GM18508 (cell line): ENCODE measurements around the gene FLT4.
"Not testable (repeated sequence)": the region's sequence is repeated elsewhere in the genome, so short reads cannot be mapped to it uniquely, and the experiment has no call there.

Experiments used
- ATAC-seq: cut with Tn5 transposase; IDR thresholded peaks from one replicate; pipeline ENCODE4 v1.9.1; 2021; ENCODE audit warnings: moderate number of reproducible peaks; ENCODE audit not compliant: insufficient read depth, unreplicated experiment

FLT4 gene

DNA sequence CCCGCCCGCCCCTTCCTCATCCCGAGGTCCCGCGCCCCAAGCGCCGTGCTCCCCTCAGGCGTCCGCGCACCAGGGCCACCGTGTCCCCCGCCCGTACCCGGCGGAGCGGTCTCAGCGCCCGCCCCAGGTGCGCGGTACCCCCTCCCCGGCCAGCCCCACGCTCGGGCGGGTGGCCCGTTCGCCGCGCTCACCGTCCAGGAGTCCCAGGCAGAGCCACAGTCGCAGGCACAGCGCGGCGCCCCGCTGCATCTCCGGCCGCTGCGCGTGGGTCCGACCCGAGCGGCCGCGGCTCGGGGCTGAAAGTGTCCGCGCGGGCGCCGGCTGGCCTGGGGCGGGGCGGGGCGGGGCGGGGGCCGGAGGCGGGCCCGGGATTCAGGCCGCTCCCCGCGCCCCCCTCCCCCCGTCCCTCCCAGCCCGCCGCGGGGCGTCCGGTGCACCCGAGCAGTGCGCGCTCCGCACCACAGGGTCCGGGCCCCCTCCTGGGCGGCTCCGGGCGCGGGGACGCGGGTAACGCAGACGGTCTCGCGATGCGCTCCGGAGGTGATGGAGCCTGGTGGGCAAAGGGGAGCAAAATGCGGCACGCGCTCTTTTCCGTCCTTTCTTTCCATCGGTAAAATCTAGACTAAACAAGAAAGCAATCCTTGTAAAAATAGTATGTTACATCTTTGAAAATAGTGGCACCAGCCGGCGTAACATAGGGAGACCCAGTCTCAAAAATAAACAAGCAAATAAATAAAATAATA lies at the start of gene FLT4:
TSS of gene FLT4 (minus strand) at position 304 of the 743 bp plus-strand sequence. CDS start at position 249, 55 bp downstream.
- ATAC-seq = no peak

- no peak for ATAC-seq
Measured at GRCh38 chr5:180699042-180699441, 49.6 kb upstream of the FLT4 start.

- ATAC-seq = no peak
Measured at GRCh38 chr5:180696116-180696515, 46.7 kb upstream of the FLT4 start.

- no peak for ATAC-seq
Measured at GRCh38 chr5:180692429-180692828, 43.0 kb upstream of the FLT4 start.

GRCh38 chr5:180691046-180691445 lies 41.6 kb upstream of the FLT4 start:
- ATAC-seq = no peak

DNA sequence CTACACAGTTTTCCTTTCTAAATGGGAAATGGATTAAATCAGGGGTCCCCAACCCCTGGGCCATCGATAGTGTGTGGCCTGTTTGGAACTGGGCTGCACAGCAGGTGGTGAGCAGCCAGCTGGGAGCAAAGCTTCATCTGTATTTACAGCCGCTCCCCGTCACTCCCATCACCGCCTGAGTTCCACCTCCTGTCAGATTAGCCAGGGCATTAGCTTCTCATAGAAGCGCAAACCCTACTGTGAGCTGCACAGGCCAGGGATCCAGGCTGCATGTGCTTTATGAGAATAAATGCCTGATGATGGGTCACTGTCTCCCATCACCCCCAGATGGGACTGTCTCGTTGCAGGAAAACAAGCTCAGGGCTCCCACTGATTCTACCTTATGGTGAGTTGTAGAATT lies 41.2 kb upstream of the FLT4 start:
- ATAC-seq = no peak

DNA sequence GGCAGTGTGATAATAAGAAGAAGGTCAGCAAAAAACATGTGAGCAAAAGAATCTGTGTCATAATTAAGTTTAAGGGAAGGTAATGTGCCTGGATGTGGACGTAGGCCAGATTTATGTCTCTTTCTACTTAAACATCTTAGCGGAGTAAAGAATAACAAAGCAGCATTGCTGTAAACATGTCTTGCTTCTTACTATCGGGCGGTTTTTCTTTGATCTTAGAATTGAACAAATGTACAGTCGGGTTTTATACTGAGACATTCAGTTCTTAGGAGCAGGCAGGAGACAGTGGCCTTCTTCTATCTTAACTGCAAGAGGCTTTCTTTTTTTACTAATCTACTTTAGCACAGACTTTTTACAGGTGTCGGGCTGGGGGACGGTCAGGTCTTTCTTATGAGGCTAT lies 40.4 kb upstream of the FLT4 start:
- no peak for ATAC-seq

GRCh38 chr5:180689071-180689694 lies 39.8 kb upstream of the FLT4 start:
- ATAC-seq = no peak

DNA sequence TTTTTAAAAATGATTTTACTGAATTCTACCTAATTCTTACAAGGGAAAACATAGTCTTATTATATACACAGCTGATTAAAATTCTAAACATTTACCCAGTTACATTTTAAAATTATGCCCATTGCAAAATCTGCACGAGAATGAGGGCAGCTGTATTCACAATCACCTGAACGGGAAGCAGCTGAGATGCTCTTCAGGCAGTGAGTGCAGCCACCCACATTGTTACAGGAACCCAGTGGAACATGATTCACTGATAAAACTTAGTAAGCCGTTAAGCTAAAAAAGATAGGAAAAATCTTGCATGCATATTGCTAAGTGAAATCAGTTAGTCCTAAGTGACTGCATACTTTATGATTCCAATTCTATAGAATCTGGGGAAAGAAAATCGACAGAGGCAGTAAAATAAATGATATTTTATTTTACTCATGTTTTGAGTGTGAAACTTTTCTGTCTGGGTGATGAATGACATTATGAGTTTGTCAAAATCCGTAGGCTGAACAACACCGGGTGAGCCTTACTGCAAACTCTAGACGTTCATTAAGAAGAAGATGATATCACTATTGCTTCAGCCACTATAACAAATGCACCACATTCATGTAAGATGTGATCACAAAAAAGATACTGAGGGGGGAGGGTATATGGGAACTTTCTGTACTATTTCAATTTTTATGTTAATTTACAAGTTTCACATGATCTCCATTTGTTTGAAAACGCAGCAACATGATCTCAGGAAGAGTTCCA lies 39.1 kb upstream of the FLT4 start:
- ATAC-seq = no peak

- ATAC-seq = not testable (repeated sequence)
Measured at GRCh38 chr5:180686799-180687198, 37.4 kb upstream of the FLT4 start.

DNA sequence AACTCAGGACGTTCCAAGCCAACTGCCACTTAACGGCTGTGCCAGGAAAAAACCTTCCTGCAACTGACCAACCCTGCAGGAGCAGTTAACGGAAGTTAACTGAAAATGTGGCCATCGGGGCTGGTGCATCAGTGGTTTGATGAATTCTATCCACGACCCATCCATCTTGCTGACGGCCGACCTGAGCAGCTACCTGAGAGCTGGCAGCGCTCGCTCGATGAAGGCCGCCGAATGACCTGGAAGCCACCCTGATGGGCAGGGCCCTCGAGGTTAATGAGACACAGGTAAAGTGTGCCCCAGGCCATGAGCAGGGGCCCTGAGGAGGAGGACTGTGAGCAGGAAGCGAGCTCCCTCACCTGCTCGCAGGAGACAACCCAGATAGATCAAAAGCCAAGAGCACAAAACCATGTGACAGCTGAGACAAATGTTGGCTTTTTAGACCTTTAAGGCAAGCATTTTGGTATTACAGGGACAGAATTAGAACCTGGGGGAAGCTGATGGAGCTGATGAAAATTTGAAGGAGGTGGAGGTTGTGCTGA lies 35.3 kb upstream of the FLT4 start:
- no peak for ATAC-seq

DNA sequence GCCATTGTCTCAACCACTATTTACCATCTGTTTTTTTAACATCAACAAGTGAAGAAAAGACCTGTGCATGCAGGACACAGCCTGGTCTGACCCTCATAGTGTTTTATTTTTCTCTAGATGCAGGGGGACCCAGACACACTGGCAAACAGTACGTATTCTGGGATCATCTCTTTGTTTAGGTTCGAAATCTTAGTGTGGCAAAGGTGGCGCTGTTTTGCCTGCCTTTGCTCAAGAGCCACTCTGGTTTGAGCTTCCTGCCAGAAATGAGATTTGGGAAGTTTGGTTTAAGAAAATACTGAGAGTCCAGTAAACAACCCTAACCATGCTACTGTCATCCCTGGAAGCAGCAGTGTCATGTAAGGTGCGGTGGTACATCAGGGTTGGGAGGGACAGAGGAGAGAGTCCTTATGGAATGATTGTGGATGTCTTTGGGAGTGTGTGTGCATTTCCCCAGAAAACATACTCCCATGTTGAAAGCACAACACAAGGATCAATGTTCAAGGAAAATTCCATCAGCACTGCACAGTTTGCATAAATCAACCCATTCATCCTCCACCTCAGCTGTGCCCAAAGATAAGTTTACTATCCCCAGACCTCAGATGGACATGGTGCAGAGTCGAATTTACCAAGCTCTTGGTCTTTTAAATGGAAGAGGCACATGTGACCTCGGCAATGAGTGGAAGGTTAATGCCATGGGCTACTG lies 34.0 kb upstream of the FLT4 start:
- ATAC-seq = no peak

GRCh38 chr5:180682560-180682959 lies 33.2 kb upstream of the FLT4 start:
- ATAC-seq = no peak

DNA sequence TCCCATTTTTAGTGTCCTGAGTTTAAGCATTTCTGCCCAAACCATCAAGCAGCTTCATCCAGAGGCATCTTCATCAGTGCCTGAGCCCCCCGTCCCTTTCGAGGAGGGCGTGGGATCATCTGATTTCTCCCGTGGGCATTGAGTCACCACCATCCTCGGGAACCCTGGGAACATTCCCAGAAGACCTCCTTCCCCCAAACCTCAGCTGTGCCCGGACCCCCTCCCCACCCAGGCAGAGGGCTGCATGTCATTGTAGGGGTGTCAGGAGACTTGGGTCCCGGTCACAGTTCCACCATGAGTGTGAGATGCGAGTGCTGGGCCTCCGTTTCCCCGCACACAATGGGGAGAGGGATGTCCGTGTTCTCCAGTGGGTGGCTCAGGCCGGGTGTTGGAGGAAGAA lies 32.6 kb upstream of the FLT4 start:
- not testable (repeated sequence) for ATAC-seq

DNA sequence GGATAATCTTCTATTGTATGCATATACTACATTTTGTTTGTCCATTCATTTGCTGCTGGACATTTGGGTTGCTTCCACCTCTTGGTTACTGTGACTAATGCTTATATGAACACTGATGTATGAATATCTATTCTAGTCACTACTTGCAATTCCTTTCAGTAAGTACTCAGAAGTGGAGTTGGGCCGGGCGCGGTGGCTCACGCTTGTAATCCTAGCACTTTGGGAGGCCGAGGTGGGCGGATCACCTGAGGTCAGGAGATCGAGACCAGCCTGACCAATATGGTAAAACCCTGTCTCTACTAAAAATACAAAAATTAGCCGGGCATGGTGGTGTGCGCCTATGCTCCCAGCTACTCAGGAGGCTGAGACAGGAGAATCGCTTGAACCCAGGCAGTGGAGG lies 28.9 kb upstream of the FLT4 start:
- not testable (repeated sequence) for ATAC-seq

- ATAC-seq = no peak
Measured at GRCh38 chr5:180675036-180675635, 25.7 kb upstream of the FLT4 start.

GRCh38 chr5:180674090-180674475 lies 24.7 kb upstream of the FLT4 start:
- not testable (repeated sequence) for ATAC-seq

GRCh38 chr5:180673371-180674089 lies 24.1 kb upstream of the FLT4 start:
- no peak for ATAC-seq

DNA sequence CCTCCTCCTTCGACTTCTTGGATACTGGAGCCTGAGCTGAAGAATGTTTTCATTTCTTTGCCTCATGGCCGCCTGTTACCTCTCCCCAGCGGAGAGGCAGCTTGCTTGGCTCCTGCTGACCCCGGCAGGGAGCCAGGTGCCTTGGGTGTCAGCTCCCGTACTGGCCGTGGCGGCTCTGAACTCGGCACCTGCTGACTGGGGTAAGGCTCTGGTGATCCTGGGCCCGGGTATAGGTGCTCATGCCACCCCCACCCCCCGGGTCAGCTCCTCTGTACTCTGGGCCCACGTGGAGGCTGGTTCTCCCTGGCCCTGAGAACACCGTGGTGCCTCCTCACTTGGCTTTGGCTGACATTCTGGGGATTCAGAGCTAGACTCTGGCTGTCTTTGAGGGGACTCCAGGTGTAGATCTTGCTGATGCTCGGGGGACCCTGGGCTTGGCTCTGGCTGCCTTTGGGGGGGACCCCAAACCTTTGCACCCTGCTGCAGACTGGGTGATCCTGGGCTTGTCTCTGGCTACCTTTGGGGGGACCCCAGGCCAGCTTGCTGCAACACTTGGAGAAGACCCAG lies 22.6 kb upstream of the FLT4 start:
- not testable (repeated sequence) for ATAC-seq
